GM18511 (cell line): Measurements from ENCODE around the gene IFNA1.
"Not testable (repeated sequence)": the region's sequence is repeated elsewhere in the genome, so short reads cannot be mapped to it uniquely, and the experiment has no call there.

Experiments used
- ATAC-seq: cut with Tn5 transposase; IDR thresholded peaks from one replicate; pipeline ENCODE4 v1.9.1; 2021; ENCODE audit warnings: mild to moderate bottlenecking, moderate library complexity; ENCODE audit not compliant: unreplicated experiment

IFNA1 gene

DNA sequence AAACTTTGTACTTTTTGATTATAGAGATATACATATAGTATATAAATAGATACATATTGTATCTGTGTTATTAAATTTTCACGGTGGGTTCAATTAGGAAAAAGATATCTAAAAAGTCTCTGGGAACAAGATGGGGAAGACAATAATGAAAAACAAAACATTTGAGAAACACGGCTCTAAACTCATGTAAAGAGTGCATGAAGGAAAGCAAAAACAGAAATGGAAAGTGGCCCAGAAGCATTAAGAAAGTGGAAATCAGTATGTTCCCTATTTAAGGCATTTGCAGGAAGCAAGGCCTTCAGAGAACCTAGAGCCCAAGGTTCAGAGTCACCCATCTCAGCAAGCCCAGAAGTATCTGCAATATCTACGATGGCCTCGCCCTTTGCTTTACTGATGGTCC, at the start of gene IFNA1:
IFNA1 (plus strand) TSS at position 301 of the 400 bp plus-strand sequence; CDS start at position 370, 69 bp downstream.
- ATAC-seq, result no peak

DNA sequence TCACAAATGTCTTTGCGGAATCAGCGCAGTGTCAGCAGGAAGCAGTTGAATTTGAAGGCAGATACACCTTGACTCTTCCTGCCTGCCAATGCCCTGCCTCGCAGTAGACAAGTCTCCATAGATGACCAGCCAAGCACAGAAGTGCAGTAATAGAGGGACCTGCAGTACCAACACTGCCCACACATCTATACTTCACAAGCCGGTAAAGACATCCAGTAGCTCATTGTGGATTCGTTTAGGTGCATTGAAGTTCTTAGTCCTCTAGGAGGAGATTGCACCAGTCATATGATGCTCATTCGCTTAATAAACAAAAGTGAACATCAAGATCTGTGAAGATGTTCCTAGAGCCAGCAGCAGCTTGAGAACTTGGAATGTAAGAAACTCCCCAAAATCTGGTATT, 48.0 kb upstream of the IFNA1 start:
- ATAC-seq, result peak; percentile 90

DNA sequence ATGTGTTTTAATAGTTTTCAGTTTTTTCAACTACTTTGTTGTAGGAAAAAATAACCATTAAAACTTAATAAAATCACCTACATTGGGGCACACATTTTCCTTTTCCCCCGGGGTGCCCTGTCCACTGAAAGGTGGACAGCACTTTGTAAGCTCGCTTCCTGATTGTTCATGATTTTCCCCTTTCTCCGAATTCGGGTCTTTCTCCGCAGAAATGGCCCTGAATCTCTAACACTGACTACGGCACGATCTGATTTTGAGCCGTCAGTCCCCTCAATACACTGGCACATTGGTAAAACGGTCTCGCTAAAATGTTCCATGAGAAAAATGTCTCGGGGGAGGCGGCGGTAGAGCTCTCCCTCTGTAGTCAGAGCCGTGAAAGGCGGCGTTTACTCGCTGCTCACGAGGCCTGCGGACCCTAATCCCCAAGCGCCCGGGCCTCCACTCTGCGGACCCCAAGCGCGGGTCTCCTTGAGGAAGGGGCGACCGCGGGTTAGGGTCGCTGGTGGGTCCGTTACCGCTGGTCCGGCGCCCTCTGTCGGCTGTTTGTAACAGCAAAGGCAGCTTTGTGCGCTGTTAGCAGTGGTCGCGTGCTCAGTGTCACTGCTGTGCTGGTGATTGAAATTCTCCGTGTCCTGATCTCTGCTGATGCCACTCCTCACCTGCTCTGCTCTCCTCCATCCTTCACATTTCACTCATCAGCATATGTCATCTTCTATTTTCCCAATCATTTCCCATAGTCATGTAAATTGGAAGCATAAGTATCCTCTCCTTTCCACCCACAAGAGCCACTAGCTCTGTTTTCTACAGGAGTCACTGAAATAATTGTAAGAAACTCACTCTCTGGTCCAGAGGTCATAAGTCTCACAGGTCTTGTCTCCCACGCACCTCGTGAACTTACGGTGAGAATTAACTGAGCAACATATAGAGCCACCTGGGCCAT, 44.2 kb upstream of the IFNA1 start:
- ATAC-seq, result peak; percentile 70

DNA sequence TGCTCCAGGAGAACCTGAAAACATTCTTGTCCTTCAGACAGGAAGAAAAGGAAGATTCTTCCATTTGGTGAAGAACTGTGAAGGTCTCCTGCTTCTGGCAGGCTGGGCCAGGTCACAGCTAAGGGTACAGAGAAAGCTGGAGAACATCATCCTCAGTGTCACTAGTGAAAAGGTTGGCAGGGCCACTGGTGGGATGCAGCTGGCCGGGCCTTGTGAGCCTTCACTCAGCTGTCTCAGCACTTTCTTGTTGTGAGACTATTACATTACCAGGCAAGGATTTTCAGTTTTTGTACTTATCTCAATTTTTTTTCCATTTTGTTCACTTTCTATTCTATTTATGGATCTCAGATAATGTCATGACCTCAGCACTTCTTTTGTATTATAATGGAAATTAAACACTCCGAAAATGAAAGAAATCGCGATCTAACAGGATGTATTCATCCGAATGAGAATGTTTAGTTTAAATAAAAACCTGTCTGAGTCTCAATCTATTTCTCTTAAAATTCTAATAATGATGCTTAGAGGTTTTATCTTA, 41.2 kb upstream of the IFNA1 start:
- no peak for ATAC-seq

DNA sequence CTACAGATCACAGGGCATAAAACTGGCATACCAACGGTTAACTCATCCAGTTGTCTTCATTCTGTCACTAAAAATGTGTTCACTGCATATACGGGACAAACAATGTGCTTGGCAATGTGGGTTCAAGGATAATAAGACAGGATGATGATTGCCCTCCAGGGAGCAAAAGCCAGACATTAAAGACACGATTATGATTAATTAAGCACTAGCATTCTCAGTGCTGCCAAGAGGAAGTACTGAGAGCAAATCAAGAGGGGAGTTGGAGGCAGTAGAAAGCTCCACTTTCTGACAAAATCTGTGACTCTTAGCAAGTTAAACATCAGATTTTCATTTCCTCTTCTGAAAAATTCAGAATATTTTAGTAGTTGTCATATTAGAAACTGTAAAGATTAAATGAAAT, 40.3 kb upstream of the IFNA1 start:
- ATAC-seq, result no peak

DNA sequence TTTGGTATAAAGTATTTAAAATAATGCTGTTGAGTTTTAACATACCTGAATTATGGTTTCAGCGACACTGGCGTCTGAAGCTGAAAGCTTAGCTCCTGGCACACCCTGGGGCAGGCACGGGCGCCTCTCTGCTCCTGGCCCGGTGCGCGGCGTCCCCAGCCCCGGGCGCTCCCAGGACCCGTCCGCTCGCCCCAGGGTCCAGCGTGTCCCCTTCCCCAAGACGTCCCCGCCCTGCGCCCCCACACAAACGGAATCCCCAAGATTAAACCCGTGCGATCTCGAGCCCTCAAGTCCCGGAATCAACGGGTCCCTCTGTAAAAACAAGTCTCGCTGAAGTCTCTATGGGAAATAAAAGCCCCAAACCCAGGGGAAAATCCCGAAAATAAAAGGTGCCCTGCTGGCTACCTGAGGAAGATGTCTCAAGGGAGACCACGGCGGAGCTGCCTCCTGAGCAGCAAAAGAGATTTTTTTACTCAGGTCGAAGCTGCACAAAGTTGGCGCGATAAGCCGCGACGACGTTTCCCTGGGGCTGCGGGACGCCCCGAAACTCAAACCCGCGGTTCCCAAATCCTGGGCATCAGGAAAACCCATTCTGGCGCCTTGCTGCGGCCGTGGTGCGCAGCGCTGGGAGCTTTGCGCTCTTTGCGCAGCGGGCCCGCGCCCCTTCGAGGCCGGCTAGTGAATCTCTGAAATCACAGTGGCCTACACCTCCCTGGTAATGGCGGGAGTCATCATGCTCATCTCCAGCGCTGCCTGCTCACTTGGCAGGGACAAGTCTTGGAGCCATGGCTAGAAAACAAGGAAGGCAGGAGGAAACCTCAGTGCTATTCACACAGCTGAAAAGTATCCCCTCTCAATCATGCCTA, 37.6 kb upstream of the IFNA1 start:
- peak; percentile 73 for ATAC-seq

DNA sequence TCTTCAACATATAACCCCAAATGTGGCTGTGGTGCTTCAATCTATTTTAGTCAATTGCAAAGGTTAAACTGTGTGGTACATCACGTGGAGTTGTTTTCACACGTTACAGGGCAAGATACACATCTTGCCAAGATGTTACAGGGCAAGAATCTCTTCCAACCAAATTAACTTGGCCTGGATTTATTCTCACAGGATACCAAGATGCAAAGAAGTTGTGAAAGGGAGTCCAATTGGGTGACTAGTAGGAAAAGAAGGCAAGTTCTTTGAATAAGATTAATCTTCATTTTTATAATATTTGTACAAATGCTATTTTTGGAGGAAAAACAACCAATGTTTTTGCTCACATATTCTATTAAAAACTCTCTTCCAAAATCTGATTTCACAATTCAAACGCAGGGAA, 36.1 kb upstream of the IFNA1 start:
- no peak for ATAC-seq

DNA sequence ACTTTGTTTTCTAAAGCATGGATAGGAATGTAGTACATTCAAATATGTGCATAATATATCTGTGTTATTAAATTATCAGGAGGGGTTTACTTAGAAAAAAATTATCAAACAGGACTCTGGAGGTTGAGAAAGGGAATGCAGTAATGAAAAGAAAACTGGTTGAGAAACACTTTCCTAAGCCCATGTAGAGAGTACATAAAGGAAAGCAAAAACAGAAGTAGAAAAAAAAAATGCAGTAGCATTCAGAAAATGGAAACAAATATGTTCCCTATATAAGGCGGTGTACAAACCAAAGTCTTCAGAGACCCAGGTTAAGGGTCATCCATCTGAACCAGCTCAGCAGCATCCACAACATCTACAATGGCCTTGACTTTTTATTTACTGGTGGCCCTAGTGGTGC, 31.4 kb upstream of the IFNA1 start, which contains the start of gene IFNA8:
IFNA8 (plus strand) TSS at position 301 of the 400 bp plus-strand sequence; CDS start at position 361, 60 bp downstream.
- ATAC-seq, result no peak

DNA sequence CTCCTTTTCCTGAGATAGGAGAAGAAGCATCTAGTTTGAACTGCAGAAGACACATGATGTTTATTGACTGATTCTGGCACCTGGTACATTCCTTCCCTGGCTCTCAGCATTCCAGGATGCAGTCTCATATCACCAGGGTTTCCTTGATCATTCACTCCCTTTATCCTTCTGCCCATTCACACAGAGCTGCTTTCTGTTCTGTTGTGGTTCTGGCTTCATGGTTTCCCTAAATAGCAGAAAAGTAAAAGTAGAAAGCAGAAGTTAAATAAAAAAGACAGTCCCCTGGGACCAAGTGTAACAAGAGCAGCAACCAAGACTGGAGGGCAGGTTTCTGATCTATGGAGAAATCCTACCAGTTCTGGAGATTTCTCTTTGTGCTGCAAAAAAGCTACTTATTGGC, 28.1 kb upstream of the IFNA1 start:
- peak; percentile 75 for ATAC-seq

DNA sequence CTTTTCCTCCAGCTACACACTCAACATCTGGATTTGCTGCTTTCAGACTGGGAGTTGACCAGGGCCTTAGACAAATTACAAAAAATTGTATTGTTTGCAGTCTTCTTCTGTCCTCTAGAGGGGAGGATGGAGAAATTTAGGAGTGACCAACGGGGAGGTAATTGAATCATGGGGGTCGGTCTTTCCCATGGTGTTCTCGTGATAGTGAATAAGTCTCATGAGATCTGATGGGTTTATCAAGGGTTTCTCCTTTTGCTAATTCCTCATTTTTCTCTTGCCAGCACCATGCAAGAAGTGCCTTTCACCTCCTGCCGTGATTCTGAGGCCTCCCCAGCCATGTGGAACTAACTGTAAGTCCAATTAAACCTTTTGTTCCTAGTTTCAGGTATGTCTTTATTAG, 27.1 kb upstream of the IFNA1 start:
- no peak for ATAC-seq

DNA sequence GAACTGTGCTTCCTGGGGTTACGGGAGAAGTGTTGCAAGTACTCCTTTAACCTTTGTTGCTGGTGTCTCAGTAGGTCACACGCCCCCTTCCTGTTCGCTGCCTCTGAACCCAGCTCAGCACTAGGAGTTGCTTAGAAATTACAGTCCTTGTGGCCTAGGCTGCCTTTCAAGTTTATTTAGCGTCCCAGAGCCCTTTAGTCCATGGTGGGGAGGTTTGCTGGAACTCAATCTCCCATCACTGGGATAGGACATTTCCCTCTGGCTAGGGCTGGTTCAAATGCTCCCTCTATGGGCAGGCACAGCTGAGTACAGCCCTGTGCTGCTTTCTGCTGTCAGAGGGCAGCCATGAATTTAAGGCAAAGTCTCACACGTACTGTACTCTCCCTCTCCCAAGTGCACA, 26.6 kb upstream of the IFNA1 start:
- ATAC-seq, result peak; percentile 54

DNA sequence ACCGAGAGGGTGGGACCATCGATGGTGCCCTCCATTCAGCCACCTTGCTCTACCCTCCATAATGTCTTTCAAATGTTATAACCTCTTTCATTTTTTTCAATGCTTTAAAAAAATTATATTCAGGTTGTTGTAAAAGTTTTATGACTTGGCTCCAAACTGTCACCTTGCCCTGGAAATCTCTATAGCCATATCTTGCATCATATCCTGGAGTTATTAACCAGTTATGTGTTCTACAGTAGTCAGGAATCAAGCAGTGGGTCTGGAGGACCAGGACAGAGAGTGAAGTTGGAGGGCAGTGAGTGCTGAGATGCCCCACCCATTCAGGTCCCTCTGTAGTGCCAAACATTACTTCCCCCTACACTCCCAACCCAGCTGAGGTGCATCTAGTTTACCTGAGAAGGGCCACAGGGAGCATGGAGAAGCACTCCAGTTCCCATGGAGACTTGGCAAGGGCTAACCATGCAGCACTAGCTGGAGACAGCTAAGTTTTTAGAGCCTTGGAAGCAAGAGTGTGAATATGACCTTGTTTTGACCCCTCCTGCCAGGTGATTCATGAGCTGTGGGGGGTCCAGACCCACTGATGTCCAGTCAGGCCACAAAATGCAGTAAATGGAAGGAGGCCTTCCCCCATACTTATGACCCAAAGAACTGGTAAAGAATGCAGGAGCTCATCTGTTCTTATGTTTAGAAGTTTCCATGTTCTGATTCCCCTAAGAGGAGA, 25.9 kb upstream of the IFNA1 start:
- no peak for ATAC-seq

DNA sequence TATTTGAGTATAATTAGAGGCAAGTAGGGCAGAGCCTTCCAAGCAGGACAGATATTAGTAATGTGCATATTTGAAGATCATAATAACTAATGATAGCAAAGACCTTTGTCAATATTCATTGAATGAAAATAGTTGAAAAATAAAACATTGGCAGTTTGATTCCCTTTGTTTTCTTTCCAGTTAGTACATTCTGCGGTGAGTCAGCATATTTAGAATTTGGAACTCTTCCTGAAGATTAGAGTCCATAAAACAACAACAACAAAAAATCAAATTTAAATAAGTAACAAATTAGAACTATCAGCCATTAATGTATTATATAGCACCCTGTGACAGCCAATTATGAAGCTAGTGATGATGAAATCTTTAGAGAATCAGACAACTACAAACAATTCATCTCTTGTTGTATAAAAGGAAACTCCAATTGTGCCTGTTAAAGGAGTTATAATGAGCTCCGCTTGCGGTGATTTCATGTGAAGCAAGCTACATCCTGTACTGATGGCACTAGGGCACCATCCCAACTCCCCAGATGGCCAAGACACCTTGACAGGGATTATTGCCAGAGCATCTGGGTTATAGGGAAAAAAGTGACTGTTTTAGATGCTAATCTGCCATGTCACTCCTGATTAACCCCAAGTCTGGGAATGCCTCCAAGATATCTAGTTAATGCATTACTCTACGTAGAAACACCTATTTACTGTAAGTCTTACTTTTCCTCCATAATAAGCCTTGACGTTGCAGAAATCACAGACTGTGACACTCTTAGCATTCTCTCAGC, 24.6 kb upstream of the IFNA1 start:
- ATAC-seq, result no peak

DNA sequence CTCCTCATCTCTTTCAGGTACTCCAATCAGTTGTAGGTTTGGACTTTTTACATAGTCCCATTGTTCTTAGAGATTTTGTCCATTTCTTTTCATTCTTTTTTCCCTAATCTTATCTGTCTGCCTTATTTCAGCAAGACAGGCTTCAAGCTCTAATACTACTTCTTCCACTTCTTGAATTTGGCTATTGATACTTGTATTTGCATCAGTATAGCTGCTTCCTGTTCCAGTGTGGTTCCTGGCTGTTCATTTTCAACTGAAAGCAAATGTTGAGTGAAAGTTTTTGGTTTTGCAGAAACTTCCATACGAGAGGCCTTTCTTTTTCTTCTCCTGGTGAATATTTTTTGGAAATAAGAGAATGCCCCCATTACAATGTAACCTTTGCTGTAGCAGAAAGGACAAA, 12.0 kb upstream of the IFNA1 start:
- peak; percentile 51 for ATAC-seq

DNA sequence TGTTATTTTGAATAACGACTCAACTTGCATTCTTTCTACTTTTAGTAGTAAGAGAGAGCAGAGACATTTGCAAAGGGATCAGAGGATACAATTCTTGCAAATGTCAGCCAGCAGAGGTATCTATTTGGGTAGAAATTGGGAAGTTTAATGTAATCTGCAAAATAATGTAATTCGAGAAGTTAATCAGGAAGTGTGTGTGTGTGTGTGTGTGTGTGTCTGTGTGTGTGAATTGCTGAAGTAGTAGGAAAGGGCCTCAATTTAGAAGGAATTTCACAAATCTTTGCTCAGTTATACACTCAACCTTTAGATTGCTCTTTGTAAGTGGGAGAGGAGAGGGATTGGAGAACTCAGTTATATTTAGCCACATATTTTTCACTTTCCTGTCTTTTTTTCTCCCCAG, 11.0 kb upstream of the IFNA1 start:
- ATAC-seq, result no peak

DNA sequence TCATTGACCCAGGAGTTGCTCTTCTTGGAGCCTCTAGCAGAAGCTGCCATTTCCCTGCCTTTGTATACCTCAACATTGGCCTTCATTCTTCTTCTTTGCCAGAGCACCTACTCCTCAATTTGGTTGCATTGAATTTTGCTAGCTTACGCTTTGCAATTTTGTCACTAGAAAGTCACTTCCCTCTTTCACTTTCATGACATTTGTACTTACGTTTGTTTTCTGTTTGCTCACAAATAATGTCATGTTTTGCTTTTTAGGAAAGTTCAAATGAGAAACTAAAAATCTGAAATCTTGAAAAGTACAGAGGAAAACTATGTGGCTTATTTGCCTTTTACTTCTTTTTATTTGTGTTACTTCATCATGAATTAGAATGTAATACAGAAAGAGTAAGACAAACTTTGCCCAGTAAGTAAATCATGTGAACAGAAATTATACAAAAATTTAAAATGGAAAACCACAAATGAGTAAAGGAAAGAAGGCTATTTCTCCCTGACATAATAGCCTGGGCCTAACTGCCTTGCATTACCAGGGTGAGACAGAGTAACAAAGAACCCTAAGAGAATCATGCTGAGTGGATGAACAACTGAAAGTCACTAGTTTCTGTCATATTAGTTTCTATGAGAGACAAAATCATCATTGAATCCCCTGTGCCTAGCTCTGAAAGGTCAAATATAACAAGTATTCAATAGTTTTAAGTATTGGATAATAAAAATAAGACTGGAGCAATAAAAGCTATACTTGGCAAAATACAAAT, 7.4 kb upstream of the IFNA1 start:
- ATAC-seq, result peak; percentile 75

DNA sequence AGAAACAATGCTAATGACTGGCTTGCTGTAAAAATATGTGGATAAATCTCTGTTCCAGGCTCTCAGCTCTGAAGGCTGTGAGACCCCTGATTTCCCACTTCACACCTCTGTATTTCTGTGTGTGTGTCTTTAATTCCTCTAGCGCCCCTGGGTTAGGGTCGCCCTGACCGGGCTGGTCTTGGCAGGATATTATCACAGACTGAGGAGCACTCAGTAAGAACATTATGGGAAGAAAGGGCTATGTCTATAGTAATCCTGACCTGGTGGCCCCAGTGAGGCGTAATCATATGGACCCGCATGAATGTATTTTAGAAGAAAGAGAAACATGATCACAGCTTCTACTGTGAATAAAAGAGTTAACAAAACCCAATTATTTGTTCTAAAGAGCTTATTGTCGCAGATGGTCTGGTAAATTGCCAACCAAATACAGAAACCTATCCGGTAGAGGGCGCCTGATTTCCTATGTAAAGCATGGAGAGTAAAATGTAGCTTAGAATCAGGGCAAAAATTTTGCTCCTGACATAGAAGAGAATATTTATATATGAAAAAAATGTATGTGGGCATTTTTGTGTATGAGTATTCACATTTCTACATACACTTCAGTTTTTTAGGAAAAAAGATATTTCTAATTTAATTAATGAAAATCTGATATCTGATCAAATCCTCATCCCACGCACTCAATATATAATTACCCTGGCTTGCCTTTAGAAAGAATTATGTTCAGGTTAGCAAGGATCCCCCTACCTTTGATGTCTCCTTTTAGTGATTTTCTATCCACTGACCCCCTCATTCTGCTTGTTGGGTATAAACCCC, 5.8 kb upstream of the IFNA1 start:
- no peak for ATAC-seq

DNA sequence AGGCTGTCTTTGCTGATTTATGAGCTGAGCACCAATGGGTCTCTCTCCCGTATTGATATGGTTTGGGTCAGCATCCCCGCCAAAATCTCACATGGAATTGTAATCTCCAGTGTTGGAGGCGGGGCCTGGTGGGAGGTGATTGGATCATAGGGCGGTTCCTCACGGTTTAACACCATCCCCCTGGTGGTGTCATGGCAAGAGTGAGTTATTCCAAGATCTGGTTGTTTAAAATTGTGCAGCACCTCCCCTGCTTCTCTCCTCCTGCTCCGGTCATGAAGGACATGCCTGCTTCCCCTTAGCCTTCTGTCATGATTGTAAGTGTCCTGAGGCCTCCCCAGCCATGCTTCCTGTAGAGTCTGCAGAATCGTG, 5.2 kb upstream of the IFNA1 start:
- ATAC-seq, result not testable (repeated sequence)
